Stimulated activated CD4-positive, alpha-beta T cell treated with anti-CD3 and anti-CD28 coated beads, Interleukin-15, amount 100 ng/mL, for 48 hours (primary cell): ENCODE measurements around the gene SIRPA.

ENCODE experiments used
- DNase-seq, 2 donors: peaks; one replicate each; pipeline ENCODE4 v3.0.0-alpha.2; 2020; ENCODE audit warnings: low read depth in 2 of 2

SIRPA gene

GRCh38 chr20:1870792-1871550 is 24.2 kb upstream of the SIRPA start:
- DNase-seq, result no peak

DNA sequence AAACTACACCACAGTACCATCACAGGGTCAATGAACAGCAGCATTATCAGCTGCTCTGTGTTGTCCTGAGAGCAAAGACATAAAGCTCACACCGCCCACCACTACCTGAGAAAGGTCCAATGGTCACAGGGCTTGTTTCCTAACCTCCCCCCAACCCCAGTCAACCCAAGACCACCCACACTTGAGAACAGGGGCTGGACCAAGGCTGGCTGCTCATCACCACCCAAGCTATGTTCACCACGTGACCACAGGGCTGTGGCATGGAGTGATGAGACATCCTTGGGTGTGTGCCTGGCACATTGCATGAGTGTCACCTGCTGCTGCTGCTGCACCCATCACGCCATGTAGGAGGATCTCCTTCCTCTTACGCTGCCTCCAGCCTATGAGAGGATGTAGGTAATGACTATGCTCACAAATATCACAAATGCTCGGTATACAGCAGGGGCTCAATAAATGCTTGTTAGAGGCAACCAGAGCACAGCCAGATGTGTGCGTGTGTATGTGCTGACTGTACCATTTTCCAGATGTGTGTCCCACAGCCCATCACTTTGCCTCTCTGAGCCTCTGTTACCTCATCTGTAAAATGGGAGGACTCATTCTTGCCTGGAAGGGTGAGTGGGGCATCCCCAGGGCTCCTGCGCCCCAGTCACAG is 23.3 kb upstream of the SIRPA start:
- DNase-seq, result no peak

GRCh38 chr20:1872459-1873097 is 22.6 kb upstream of the SIRPA start:
- peak in 1 of 2 donors; percentile 12 for DNase-seq

DNA sequence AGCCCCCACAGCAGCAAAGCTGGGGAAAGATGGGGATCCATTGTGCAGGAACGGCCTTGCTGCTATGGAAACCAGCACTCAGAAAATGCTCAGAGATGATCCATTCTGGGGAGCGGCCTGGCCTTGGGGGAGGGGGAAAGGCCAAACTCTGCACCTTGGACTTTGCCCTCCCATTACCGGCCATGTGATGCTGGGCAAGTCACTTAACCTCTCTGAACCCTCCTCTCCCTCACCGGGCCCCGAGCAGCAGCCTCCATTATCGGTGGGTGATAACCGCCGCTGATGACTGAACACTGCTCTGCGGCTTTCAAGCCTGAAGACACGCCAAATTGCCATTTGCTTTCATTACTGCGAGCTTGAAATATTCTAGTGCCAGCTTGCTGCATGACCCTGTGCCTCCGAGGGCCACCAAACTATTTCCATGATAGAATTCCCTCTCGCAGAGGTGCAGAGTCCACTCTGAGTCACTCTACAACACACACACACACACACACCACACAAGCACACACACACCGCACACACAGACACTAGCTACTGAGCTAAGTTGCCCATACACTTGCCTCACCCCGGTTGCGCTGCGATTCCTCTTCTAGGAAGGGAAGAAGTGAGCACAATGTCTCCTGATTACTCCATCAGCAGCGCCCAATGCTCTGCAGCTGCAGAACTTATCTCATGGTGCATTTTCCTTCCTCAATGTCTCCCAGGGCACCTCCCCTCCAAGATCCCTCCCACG is 20.6 kb upstream of the SIRPA start:
- no peak for DNase-seq

GRCh38 chr20:1875183-1875554 is 20.0 kb upstream of the SIRPA start:
- DNase-seq, result no peak

DNA sequence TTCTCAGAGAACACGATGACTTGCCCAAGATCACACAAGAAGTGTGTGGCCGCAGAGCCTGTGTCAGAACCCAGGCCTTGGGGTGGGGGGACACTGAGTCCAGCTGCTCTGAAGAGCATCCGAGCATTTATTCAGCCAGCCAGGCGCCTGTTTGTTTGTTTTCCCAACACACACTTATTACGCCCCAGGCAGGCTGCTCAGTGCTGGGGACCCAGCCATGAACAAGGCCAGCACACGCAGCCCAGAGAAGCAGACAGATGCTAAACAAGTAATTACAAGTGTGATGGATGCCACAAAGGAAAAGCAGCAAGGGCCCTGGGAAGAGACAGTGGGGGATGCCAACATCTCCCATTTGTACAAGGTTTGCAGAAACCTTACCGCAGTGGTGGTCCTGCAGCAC is 19.4 kb upstream of the SIRPA start:
- DNase-seq, result no peak

- DNase-seq, result no peak
These were observed 18.8 kb upstream of the SIRPA start for GRCh38 chr20:1876217-1876921.

DNA sequence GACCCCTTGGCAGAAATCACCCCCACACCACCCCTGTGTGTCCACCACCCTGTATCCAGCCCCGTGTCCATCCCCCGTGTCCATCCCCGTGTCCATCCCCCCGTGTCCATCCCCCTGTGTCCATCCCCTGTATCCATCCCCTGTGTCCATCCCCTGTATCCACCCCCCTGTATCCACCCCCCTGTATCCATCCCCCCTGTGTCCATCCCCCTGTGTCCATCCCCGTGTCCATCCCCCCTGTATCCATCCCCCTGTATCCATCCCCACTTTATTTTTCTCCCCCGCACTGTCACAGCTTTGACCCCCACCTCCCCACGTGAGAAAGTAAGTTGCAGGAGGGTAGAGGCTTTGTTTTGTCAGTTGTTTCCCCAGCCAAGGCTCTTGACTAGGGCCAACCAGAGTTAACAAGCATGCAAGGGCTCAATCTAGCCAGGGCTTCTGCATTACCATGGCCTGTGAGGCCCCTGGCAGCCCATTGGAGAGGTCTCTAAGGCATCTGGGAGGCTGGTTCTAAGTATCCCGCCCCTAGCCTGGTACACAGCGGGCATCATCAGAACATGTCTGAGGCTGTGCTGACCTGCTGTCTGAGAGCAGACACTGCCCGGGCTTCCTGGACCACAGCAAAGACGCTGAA is 18.1 kb upstream of the SIRPA start:
- no peak for DNase-seq

GRCh38 chr20:1877609-1878200 is 17.5 kb upstream of the SIRPA start:
- no peak for DNase-seq

- DNase-seq, result no peak
These were observed 15.8 kb upstream of the SIRPA start for GRCh38 chr20:1879369-1879768.

GRCh38 chr20:1879934-1880333 is 15.3 kb upstream of the SIRPA start:
- DNase-seq, result no peak

- DNase-seq, result no peak
These were observed 14.5 kb upstream of the SIRPA start for GRCh38 chr20:1880529-1881239.

DNA sequence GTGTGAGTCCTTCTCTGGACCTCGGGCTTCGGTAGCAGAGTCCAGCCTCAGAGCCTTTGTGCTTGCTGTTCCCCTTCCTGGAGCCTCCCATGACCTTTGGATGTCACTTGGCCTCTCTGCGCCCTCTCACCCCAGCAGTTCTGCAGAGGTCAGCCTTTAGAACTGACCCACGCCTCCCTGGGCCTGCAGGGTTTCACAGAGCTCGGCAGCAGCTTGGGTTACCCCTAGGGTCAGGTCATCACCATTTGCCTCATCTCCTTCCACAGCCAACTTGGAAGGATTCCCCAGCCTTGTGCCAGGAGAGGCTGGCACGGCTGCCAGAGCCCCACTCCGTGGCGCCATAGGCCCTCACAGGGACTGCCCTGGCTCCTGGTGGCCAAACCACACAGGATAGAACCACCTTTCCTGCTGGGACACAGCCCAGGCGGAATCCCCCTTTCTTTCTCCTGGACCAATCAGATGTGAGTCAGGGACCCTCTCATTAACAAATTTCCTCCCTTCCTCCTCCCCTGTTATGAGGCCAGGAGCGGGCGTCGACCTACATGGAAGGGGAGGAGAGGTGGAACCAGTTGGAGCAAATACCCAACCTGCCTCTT is 13.9 kb upstream of the SIRPA start:
- no peak for DNase-seq

DNA sequence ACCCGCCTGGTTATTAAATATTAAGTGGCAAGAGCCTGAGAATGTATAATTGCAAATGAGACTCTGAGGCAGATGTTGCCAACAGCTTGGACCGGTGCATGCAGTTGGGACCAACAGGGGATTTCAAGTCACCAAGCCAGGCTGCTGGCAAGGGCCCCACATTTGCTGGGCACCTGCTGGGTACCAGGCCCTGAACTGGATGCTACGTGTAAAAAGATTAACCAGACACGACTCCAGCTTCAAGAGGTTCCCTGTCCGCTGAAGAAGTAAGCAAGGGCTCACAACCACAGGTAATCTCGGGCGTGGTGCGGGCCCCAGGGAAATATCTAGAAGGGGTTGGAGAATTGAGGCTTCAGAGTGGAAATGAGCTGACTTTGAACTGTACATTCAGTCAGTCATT is 13.2 kb upstream of the SIRPA start:
- DNase-seq, result no peak

DNA sequence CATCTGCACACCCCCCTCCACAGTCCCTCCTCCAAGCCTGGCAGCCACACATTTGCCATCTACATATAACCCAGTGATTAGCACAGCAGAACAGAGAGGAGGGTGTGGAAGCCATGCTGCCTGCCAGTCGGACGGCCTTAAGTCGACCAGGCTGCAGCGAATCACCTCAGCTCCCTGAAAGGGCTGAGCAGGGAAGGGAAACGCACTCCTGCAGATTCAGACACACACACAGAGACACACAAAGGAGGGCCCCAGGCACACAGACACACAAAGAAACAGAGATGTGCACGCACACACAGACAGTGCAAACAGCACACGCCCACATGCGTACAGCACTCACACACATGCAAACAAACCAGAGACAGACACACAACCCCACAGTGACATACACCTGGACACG is 11.2 kb upstream of the SIRPA start:
- no peak for DNase-seq

DNA sequence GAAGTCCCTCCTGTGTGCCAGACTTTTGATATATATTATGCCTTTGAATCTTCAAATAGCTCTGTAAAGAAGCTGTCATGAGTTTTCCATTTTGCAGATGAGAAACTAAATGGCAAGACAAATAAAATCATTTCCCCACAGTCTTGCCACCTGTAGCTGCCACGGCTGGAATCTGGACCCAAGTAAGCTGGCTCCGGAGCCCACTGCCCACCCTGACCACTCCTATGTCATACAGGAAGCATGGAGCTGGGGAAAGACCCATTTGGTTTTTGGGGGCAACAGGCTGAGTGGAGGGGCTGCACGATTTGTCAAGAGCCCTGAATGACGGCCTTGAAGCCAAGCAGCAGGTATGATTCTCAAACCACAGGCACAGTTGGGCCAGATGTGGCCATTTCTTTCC is 10.0 kb upstream of the SIRPA start:
- no peak for DNase-seq

DNA sequence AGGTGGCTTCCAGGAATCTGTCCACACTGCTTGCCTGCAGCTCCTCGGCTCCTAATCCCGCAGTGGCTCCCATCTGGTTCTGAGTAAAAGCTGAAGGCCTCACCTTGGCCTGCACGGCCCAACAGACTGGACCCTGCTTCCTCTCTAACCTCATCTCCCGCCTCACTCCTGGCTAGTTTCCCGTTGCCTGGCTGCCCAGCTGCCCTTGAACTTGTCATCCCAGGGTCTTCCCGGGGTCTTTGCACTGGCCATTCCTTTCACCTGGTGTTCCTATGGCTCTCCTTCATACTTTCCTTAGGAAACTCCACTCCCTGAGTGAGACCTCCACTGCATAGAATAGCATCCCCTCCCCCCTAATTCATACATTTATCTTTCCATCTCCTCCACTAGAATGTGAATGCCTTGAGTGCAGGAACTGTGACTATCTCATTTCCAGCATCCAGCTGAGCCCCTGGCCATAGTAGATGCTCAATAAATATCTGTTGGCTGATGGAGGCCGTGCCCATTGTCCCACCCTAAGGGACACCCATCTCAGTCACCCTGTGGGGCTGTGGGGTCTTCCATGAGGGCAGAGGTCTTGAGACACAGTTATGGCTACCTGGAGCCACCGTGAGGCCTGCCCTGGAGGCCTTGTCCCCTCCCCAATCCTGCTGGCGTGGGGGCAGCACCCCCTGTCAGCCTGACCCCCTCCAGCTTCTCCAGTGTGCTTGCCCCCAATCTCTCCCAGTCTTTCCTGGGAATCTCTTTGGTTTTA is 9.1 kb upstream of the SIRPA start:
- DNase-seq, result no peak

GRCh38 chr20:1887321-1887720 is 7.9 kb upstream of the SIRPA start:
- no peak for DNase-seq

DNA sequence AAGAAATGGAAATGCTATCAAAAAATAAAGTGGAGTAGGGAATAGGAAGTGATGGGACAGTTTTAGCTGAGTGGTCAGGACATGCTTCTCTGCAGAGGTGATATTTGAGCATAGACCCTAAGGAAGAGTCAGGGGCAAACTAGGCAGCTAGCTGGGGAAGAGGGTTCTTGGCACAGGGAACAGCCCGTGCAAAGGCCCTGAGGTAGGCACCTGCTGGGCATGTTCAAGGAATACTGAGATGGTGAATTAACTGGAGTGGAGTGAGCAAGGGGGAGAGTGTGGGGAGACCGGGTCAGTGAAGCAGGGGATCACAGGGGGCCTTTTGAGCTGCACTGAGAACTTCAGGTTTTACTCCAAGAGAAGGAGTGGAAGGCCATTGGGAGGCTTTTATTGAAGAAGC is 7.5 kb upstream of the SIRPA start:
- DNase-seq, result no peak
